Endothelial cell (in vitro differentiated cells): ENCODE measurements around the gene TENT4A. TPM values are rescaled to one million over a fixed set of nuclear protein-coding genes. Genes with fewer than 3 reads are reported as not detected.
A peak's percentile ranks its signal among the peaks of the same experiment; 100 is the strongest.

ENCODE experiments used
- DNase-seq: peaks from one replicate; pipeline ENCODE4 v3.0.0; 2021; ENCODE audit warnings: low spot score
- H3K27ac Mint-ChIP-seq: one replicate; pipeline ENCODE4 v1.8.0; 2021; ENCODE audit warnings: mixed read lengths, inconsistent platforms; ENCODE audit not compliant: unreplicated experiment
- H3K27me3 Mint-ChIP-seq: one replicate; pipeline ENCODE4 v1.8.0; 2021; ENCODE audit warnings: mild to moderate bottlenecking, moderate library complexity, mixed read lengths, inconsistent platforms; ENCODE audit not compliant: unreplicated experiment
- H3K36me3 Mint-ChIP-seq: one replicate; pipeline ENCODE4 v1.8.0; 2021; ENCODE audit warnings: mild to moderate bottlenecking, low read depth, mixed read lengths, inconsistent platforms; ENCODE audit not compliant: unreplicated experiment
- H3K4me1 Mint-ChIP-seq: one replicate; pipeline ENCODE4 v1.8.0; 2021; ENCODE audit warnings: mild to moderate bottlenecking, mixed read lengths, inconsistent platforms; ENCODE audit not compliant: unreplicated experiment
- H3K4me3 Mint-ChIP-seq: one replicate; pipeline ENCODE4 v1.8.0; 2021; ENCODE audit warnings: mild to moderate bottlenecking, mixed read lengths, inconsistent platforms; ENCODE audit not compliant: unreplicated experiment
- H3K9me3 Mint-ChIP-seq: one replicate; pipeline ENCODE4 v1.8.0; 2021; ENCODE audit warnings: mixed read lengths, inconsistent platforms; ENCODE audit not compliant: unreplicated experiment
- CTCF ChIP-seq: fragments of 200-600 bp; sonication (generic); IDR thresholded peaks from one replicate; pipeline ENCODE4 v1.5.0; 2021; ENCODE audit warnings: antibody characterized with exemption; ENCODE audit not compliant: unreplicated experiment
- total RNA-seq: library from RNA; stranded (reverse); fragmentation: NEBNext Ultra II Directional; extraction: Animal tissue kit (Norgen Biotek cat#: 25700); gene quantifications from one replicate; pipeline ENCODE4 v1.2.1, GENCODE V29; 2021; ENCODE audit not compliant: unreplicated experiment

Gene TENT4A
- total RNA-seq, 1 donor from 2014 or later = 24.7 TPM

GRCh38 chr5:6732634-6733410 is 19.6 kb downstream of the TENT4A start:
- no peak for DNase-seq
- H3K9me3 Mint-ChIP-seq = no peaks in the 10 kb centered on the region
- peak overlapping the region; percentile 31 for H3K4me3 Mint-ChIP-seq
- peaks cover 24% of the 10 kb centered on the region for H3K4me1 Mint-ChIP-seq
- H3K27me3 Mint-ChIP-seq = no peaks in the 10 kb centered on the region
- peak overlapping the region; percentile 84 for H3K27ac Mint-ChIP-seq
- H3K36me3 Mint-ChIP-seq = peaks cover 11% of the 10 kb centered on the region
- no peak for TF ChIP-seq CTCF

- peaks cover 12% of the 10 kb centered on the region for H3K36me3 Mint-ChIP-seq
- no peak for DNase-seq
- H3K27me3 Mint-ChIP-seq = no peaks in the 10 kb centered on the region
- H3K4me3 Mint-ChIP-seq = no peak overlapping the region
- peak overlapping the region; percentile 28 for H3K27ac Mint-ChIP-seq
- H3K9me3 Mint-ChIP-seq = no peaks in the 10 kb centered on the region
- peaks cover 21% of the 10 kb centered on the region for H3K4me1 Mint-ChIP-seq
- no peak for TF ChIP-seq CTCF
These were observed 20.4 kb downstream of the TENT4A start for GRCh38 chr5:6733411-6734242.

GRCh38 chr5:6734243-6734700 is 21.0 kb downstream of the TENT4A start:
- H3K36me3 Mint-ChIP-seq = peaks cover 15% of the 10 kb centered on the region
- no peaks in the 10 kb centered on the region for H3K27me3 Mint-ChIP-seq
- H3K27ac Mint-ChIP-seq = no peak overlapping the region
- no peak for DNase-seq
- no peaks in the 10 kb centered on the region for H3K9me3 Mint-ChIP-seq
- no peak overlapping the region for H3K4me3 Mint-ChIP-seq
- no peak for TF ChIP-seq CTCF
- peaks cover 21% of the 10 kb centered on the region for H3K4me1 Mint-ChIP-seq

GRCh38 chr5:6734781-6735180 is 21.5 kb downstream of the TENT4A start:
- TF ChIP-seq CTCF = no peak
- Mint-ChIP-seq H3K9me3 (no peaks in the 10 kb centered on the region), H3K4me3 (no peak overlapping the region), H3K4me1 (peaks cover 21% of the 10 kb centered on the region), H3K36me3 (peaks cover 20% of the 10 kb centered on the region), H3K27me3 (no peaks in the 10 kb centered on the region), H3K27ac (no peak overlapping the region)
- DNase-seq = no peak
